Muscle layer of duodenum (tissue), 2 donors: Measurements from ENCODE around the gene CYP19A1.

ENCODE experiments used
- H3K27ac ChIP-seq: one replicate; pipeline ENCODE4 v1.7.0; 2013; ENCODE audit warnings: mild to moderate bottlenecking, low read length
- H3K27me3 ChIP-seq: one replicate; pipeline ENCODE4 v1.7.0; 2013; ENCODE audit warnings: low read depth, mild to moderate bottlenecking, control low read depth, low read length
- H3K36me3 ChIP-seq, 2 donors: one replicate each; pipeline ENCODE4 v1.7.0; 2013; ENCODE audit warnings: low read length in 2 of 2, control low read depth in 1 of 2, mild to moderate bottlenecking in 1 of 2; ENCODE audit not compliant: insufficient read depth in 2 of 2, control insufficient read depth in 1 of 2
- H3K4me1 ChIP-seq, 2 donors: one replicate each; pipeline ENCODE4 v1.7.0; 2013; ENCODE audit warnings: low read length in 2 of 2, mild to moderate bottlenecking in 2 of 2, control low read depth in 1 of 2, moderate library complexity in 1 of 2; ENCODE audit not compliant: insufficient read depth in 2 of 2, control insufficient read depth in 1 of 2
- H3K4me3 ChIP-seq, 2 donors: one replicate each; pipeline ENCODE4 v1.7.0; 2013; ENCODE audit warnings: low read length in 2 of 2, low read depth in 1 of 2, mild to moderate bottlenecking in 1 of 2
- H3K9me3 ChIP-seq, 2 donors: one replicate each; pipeline ENCODE4 v1.7.0; 2013; ENCODE audit warnings: low read length in 2 of 2, control low read depth in 1 of 2, mild to moderate bottlenecking in 1 of 2; ENCODE audit not compliant: control insufficient read depth in 1 of 2
- donor health status: healthy.

The CYP19A1 gene

GRCh38 chr15:51322621-51323296 lies 15.6 kb downstream of the CYP19A1 start:
- Histone ChIP-seq H3K27ac (no peak overlapping the region), H3K4me3 (no peak overlapping the region), H3K9me3 (no peaks in the 10 kb centered on the region), H3K4me1 (peaks cover 7 to 8% of the 10 kb centered on the region in 2 donors), H3K36me3 (no peaks in the 10 kb centered on the region), H3K27me3 (no peaks in the 10 kb centered on the region)

DNA sequence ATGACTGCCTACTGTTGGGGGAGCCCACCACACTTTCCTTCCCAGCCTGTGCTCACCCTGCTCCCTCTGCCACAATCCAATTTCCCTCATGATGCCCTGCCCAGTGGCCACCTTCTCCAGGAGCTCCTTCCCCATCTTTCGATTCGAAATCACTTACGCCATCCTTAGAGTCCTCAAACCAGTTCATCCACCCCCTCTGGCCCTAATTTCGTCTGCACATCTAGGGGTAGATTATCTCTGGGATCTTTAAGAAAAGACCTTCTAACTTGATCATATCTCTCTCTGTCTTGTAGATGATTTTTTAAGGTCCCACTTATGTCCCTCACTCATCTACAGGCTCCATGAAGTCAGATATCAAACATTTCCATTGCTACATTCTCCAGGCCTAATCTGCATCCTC lies 17.1 kb downstream of the CYP19A1 start:
- Histone ChIP-seq H3K27me3 (no peaks in the 10 kb centered on the region), H3K27ac (no peak overlapping the region), H3K4me3 (no peak overlapping the region), H3K9me3 (no peaks in the 10 kb centered on the region), H3K4me1 (peaks cover 7 to 8% of the 10 kb centered on the region in 2 donors), H3K36me3 (no peaks in the 10 kb centered on the region)

DNA sequence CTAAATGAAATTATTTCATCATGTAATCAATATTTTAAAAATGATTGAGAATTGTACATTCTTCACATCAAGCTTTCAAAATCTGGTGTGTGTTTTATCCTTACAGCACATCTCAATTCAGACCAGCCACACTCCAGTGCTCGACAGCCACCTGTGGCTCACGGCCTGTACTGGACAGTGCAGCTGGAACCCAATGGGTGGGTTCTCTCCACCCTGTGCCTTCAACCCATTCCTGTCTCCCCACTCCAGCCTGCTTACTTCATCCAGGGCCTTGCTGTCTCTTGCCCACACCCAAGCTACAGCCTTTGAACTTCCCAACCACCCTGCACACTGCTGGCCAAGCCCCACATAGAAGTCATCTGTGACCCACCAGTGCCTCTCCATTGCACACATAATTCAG lies 17.6 kb downstream of the CYP19A1 start:
- peaks cover 7 to 8% of the 10 kb centered on the region in 2 donors for H3K4me1 ChIP-seq
- no peaks in the 10 kb centered on the region for H3K9me3 ChIP-seq
- H3K36me3 ChIP-seq, result no peaks in the 10 kb centered on the region
- no peak overlapping the region for H3K27ac ChIP-seq
- no peak overlapping the region for H3K4me3 ChIP-seq
- H3K27me3 ChIP-seq, result no peaks in the 10 kb centered on the region

DNA sequence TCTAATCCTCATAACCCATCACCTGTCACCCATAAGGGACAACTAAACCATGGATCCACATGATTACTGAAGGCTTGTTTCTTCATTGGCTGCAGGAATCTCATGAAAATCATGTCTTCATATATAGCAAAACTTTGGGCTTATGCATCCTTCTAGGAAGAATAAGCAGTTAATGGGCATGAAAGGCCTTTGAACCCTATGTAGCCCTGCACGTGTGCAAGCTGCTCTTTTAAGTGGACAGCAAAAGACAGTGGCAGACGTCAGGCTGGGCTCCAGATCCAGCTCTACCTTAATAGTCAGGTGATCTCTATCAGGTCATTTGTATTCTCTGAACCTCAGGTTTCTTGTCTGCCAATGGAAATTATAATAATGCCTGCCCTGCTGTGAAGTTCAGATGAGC lies 18.9 kb downstream of the CYP19A1 start:
- H3K9me3 ChIP-seq, result no peaks in the 10 kb centered on the region
- H3K27me3 ChIP-seq, result no peaks in the 10 kb centered on the region
- H3K4me1 ChIP-seq, result peaks cover 7 to 8% of the 10 kb centered on the region in 2 donors
- no peaks in the 10 kb centered on the region for H3K36me3 ChIP-seq
- no peak overlapping the region for H3K27ac ChIP-seq
- no peak overlapping the region for H3K4me3 ChIP-seq

GRCh38 chr15:51318382-51319150 lies 19.8 kb downstream of the CYP19A1 start:
- Histone ChIP-seq H3K27me3 (no peaks in the 10 kb centered on the region), H3K9me3 (no peaks in the 10 kb centered on the region), H3K36me3 (no peaks in the 10 kb centered on the region), H3K27ac (no peak overlapping the region), H3K4me1 (peaks cover 7 to 8% of the 10 kb centered on the region in 2 donors), H3K4me3 (no peak overlapping the region)

DNA sequence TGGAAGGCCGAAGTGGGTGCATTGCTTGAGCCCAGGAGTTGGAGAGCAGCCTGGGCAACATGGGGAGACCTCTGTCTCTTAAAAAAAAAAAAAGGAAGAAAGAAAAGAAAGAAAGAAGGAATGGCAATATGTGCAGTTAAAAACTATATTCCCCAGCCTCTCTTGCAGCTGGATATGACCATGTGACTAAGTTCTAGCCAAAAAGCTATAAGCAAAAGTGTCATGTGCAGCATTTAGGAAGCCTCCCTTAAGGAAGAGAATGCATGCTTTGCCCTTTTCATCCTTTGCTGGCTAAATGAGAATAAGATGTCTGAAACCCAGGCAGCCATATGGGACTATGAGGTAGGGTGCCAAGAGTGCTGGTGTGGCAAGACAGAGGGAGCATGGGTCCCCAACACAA lies 21.8 kb downstream of the CYP19A1 start:
- Histone ChIP-seq H3K4me3 (no peak overlapping the region), H3K36me3 (no peaks in the 10 kb centered on the region), H3K9me3 (no peaks in the 10 kb centered on the region), H3K27ac (no peak overlapping the region), H3K27me3 (no peaks in the 10 kb centered on the region), H3K4me1 (peaks cover 0 to 8% of the 10 kb centered on the region in 2 donors)

DNA sequence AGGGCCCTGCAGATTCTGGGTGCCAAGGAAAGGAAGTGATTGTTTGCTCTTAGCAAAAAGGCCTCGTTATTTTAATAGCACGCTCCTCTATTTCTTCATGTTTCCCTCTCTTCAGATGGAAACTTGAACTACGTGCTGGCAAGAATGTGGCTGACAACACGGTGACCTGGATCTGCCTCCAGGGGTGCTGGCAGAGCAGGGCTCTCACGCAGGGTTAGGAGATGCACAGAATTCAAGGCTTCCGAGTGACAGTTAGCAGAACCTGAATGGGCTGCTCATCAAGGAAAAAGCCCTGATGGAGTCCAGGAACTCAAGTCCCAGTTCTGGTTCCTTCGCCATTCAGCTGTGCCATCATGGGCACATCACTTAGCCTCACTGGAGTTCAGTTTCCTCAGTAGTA lies 22.7 kb downstream of the CYP19A1 start:
- Histone ChIP-seq H3K36me3 (no peaks in the 10 kb centered on the region), H3K4me3 (no peak overlapping the region), H3K27me3 (no peaks in the 10 kb centered on the region), H3K4me1 (peaks cover 0 to 8% of the 10 kb centered on the region in 2 donors), H3K27ac (no peak overlapping the region), H3K9me3 (no peaks in the 10 kb centered on the region)

- H3K36me3 ChIP-seq, result no peaks in the 10 kb centered on the region
- no peak overlapping the region for H3K4me3 ChIP-seq
- H3K4me1 ChIP-seq, result peaks cover 0 to 8% of the 10 kb centered on the region in 2 donors
- no peak overlapping the region for H3K27ac ChIP-seq
- H3K9me3 ChIP-seq, result no peaks in the 10 kb centered on the region
- H3K27me3 ChIP-seq, result no peaks in the 10 kb centered on the region
Observed at GRCh38 chr15:51314391-51315337, 23.7 kb downstream of the CYP19A1 start.

DNA sequence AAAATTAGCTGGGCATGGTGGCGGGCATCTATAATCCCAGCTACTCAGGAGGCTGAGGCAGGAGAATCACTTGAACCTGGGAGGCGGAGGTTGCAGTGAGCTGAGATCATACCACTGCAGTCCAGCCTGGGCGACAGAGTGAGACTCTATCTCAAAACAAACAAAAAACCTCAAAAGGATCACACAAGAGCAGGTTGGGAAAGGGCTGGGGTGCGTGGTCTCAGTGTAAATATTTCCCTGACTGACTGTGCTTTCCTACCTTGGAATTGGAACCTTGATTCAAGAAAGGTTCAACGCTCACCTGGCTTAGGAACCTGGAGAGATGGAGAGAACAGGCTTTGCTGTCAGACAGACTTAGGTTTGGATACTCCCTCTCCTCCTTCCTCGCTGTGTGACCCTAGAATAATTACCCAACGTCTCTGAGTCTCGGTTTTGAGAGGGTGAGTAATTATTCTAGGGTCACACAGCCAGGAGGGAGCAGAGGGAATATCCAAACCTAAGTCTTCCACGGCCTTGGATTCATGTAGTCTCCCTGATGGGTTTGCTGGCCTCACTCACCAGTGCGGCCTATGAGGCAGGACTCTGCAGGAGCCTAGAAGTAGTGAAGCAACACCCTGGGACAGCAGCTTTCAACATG lies 24.6 kb downstream of the CYP19A1 start:
- Histone ChIP-seq H3K27ac (no peak overlapping the region), H3K9me3 (no peaks in the 10 kb centered on the region), H3K4me3 (no peak overlapping the region), H3K36me3 (no peaks in the 10 kb centered on the region), H3K27me3 (no peaks in the 10 kb centered on the region), H3K4me1 (peaks cover 0 to 8% of the 10 kb centered on the region in 2 donors)

GRCh38 chr15:51313074-51313393 lies 25.4 kb downstream of the CYP19A1 start:
- no peaks in the 10 kb centered on the region for H3K36me3 ChIP-seq
- no peak overlapping the region for H3K27ac ChIP-seq
- H3K4me3 ChIP-seq, result no peak overlapping the region
- no peaks in the 10 kb centered on the region for H3K9me3 ChIP-seq
- no peaks in the 10 kb centered on the region for H3K27me3 ChIP-seq
- peaks cover 0 to 8% of the 10 kb centered on the region in 2 donors for H3K4me1 ChIP-seq
